Brain microvascular endothelial cell (primary cell): Measurements from ENCODE around the gene PDGFD.

Experiments
- DNase-seq: peaks from one replicate; pipeline ENCODE4 v3.0.0-alpha.2; 2020
- H3K27ac ChIP-seq: fragments of 250-450 bp; sonication (Bioruptor Pico); 2 replicates; pipeline ENCODE4 v1.5.1; 2020; ENCODE audit warnings: mild to moderate bottlenecking, moderate library complexity
- H3K27me3 ChIP-seq: fragments of 250-450 bp; sonication (Bioruptor Pico); replicated peaks from 2 replicates; pipeline ENCODE4 v1.5.1; 2020; ENCODE audit warnings: mild to moderate bottlenecking
- H3K36me3 ChIP-seq: fragments of 250-450 bp; sonication (Bioruptor Pico); replicated peaks from 2 replicates; pipeline ENCODE4 v1.5.1; 2020; ENCODE audit warnings: mild to moderate bottlenecking
- H3K4me3 ChIP-seq: 2 replicates; pipeline ENCODE4 v1.5.1; 2011; ENCODE audit warnings: low read depth, mild to moderate bottlenecking, control low read depth, low read length, moderate library complexity
- in situ Hi-C: cut with HindIII; loops from 2 replicates; pipeline ENCODE4 v1.10.0; 2017; ENCODE audit warnings: low sequenced_read_pairs, low pct_ligation_motif_present
- TF ChIP-seq, protein P1 (sequence below): IDR thresholded peaks from 2 replicates; pipeline ENCODE4 v1.5.1; 2011; ENCODE audit warnings: low read depth, mild to moderate bottlenecking, moderate library complexity, low read length, control low read depth, inconsistent platforms; ENCODE audit errors: missing control alignments

PDGFD gene

DNA sequence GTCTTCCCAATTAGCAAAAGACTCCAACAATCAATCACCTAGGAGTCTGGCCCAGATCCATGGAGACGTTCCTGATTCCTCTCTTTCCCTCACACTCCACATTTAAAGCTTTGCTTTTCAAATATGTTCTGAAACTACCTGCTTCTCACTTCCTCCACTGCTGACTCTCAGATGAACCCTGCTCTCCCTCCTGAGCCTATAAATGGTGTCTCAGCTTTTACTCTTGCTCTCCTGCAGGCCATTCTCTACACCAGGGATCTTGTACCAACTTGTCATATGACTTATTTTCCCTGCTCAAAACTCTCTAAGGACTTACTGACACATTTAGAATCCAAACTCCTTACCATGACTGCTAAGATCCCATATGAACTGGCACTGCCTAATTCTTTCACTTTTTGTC is 265.9 kb downstream of the PDGFD start:
- H3K27me3 ChIP-seq, result no peaks in the 10 kb centered on the region
- TF ChIP-seq, protein P1, sequence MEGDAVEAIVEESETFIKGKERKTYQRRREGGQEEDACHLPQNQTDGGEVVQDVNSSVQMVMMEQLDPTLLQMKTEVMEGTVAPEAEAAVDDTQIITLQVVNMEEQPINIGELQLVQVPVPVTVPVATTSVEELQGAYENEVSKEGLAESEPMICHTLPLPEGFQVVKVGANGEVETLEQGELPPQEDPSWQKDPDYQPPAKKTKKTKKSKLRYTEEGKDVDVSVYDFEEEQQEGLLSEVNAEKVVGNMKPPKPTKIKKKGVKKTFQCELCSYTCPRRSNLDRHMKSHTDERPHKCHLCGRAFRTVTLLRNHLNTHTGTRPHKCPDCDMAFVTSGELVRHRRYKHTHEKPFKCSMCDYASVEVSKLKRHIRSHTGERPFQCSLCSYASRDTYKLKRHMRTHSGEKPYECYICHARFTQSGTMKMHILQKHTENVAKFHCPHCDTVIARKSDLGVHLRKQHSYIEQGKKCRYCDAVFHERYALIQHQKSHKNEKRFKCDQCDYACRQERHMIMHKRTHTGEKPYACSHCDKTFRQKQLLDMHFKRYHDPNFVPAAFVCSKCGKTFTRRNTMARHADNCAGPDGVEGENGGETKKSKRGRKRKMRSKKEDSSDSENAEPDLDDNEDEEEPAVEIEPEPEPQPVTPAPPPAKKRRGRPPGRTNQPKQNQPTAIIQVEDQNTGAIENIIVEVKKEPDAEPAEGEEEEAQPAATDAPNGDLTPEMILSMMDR, result no peak

DNA sequence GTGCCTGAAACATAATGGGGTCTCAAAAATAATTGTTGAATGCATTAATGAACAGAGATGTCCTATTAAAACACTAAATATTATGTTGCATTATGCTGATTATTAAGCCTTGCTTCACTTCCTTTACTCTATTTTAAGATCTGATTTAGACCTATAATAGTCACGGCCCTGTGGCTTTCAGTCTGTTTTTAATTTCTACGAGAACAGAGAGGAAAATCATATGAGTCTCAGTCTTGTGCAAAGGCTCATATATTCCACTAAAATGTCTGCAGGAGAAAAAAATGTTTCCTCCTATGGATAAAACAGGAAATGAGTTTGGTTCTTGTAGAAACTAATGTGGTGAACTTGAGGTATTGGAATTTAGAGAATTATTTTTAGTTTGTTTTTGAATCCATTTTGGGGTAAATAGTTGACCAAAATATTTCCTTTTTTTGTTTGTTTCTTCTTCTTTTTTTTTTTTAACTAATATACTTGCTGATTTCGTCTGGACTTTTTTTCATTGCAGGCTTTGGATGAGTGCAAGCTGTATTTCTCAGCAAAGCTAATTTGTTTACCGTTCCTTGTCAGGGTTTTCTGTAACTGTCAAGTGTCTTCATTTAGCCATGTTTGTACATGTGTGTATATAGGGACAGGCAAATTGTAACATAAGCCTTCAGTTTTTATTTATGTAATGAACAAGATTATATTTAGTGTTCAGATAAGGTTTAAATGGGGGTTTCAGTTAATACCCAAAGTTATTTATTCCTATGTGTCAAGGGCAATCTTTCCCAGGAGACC is 266.6 kb downstream of the PDGFD start:
- Histone ChIP-seq H3K36me3 (no peaks in the 10 kb centered on the region), H3K27ac (no peak overlapping the region), H3K4me3 (no peak overlapping the region), H3K27me3 (no peaks in the 10 kb centered on the region)
- TF ChIP-seq, protein P1, result no peak
- in situ Hi-C loops, result no loop called here
- DNase-seq, result no peak

More for the DNA sequence above, 265.9 kb downstream of the PDGFD start:
- no peak for DNase-seq
- H3K36me3 ChIP-seq, result no peaks in the 10 kb centered on the region
- H3K4me3 ChIP-seq, result no peak overlapping the region
- no peak overlapping the region for H3K27ac ChIP-seq
- in situ Hi-C loops, result no loop called here

DNA sequence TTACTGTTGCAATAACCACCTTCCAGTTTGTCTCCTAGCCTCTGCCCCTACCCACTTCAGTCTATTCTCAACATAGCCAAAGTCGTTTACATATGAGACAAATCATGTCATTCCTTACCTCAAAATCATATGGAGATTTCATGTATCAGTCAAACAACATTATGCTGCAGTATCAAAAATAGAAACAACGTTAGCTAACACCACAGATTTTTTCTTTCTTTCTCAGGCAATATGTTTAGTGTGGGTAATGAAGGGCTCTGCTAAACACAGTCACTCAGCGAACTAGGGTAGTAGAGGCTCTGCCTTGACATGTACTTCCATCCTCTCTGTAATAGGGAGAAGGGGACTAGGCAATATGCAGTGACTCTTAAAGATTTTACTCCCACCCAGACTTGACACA is 268.8 kb downstream of the PDGFD start:
- TF ChIP-seq, protein P1, result no peak
- H3K4me3 ChIP-seq, result no peak overlapping the region
- no peak overlapping the region for H3K27ac ChIP-seq
- no peaks in the 10 kb centered on the region for H3K27me3 ChIP-seq
- no peaks in the 10 kb centered on the region for H3K36me3 ChIP-seq
- DNase-seq, result no peak
- in situ Hi-C loops, result no loop called here

DNA sequence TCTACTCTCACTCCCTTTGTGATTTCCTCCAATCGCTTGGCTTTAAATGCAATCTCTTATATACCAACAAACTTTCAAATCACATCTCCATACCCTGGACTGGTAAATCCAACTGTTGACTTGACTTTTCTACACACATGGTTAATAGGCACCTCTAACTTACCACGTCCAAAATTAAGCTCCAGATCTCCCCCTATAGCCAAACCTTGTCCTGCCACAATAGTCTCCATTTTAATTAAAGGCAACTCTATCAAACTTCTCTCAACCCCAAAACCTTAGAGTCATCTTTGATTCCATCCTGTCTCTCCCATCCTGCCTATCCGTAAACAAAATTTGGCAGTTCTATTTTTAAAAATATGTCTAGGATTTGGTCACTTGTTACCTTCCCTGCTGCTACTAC is 269.3 kb downstream of the PDGFD start:
- no peak overlapping the region for H3K4me3 ChIP-seq
- in situ Hi-C loops, result no loop called here
- TF ChIP-seq, protein P1, result no peak
- no peak overlapping the region for H3K27ac ChIP-seq
- no peaks in the 10 kb centered on the region for H3K36me3 ChIP-seq
- DNase-seq, result no peak
- no peaks in the 10 kb centered on the region for H3K27me3 ChIP-seq

DNA sequence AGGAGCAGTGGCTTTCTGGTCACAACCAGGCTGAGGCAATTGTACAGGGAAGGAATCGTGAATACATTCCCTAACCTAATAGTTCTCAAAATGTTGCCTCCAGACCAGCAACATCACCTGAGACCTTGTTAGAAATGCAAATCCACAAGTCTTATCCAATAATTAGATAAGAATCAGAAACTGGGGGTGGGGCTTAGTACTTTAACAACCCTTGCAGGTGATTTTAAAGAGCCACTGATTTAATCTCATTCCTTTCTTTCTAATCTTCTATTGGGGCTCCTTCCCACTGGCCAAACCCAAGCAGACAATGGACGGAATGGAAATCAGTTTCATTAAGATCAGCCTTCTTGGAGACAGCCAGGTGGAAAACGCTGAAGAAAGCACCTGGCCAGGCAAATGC is 269.9 kb downstream of the PDGFD start:
- H3K27ac ChIP-seq, result no peak overlapping the region
- no peak for DNase-seq
- in situ Hi-C loops, result no loop called here
- no peak overlapping the region for H3K4me3 ChIP-seq
- no peaks in the 10 kb centered on the region for H3K27me3 ChIP-seq
- TF ChIP-seq, protein P1, result no peak
- no peaks in the 10 kb centered on the region for H3K36me3 ChIP-seq

DNA sequence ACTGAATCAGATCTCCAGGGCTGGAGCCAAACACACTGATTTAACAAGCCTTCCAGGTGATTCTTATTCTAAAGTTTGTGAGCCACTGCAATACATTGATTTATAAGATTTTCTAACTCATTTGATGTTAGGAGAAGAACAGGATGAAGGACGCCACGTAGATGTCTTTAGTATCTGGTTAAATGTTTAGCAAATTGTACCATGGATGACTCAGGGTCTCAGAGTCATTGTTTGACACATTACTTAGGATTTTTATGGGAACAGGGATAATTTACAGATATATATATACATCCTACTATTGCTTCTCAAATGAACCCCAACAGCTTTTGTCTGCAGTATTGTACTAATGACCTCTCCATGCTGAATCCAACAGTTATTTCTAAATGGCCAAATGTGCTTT is 270.6 kb downstream of the PDGFD start:
- DNase-seq, result no peak

More for the DNA sequence above, 270.6 kb downstream of the PDGFD start:
- no peak overlapping the region for H3K4me3 ChIP-seq
- H3K36me3 ChIP-seq, result no peaks in the 10 kb centered on the region
- no peaks in the 10 kb centered on the region for H3K27me3 ChIP-seq
- in situ Hi-C loops, result no loop called here
- TF ChIP-seq, protein P1, result no peak
- no peak overlapping the region for H3K27ac ChIP-seq
